MCF 10A (cell line): Measurements from ENCODE around the gene PITRM1. TPM values are rescaled to one million over a fixed set of nuclear protein-coding genes. Genes with fewer than 3 reads are reported as not detected.

Experiments used
- BruUV-seq: library from RNA; stranded (reverse); fragments of 400-500 nt; replicated peaks from 2 replicates; lab custom pipeline; 2021; lab: Mats Ljungman, UMichigan
- CTCF ChIA-PET: fragments of 300-600 bp; sonication (Branson Sonifier 250); formaldehyde crosslinking; extraction: SDS; loops from one replicate; lab custom pipeline; 2021; ENCODE audit warnings: antibody characterized with exemption, inconsistent platforms; lab: Yijun Ruan, JAX
- POLR2A ChIA-PET: fragments of 300-600, 350-650 bp; sonication (Branson Sonifier 250); formaldehyde crosslinking; extraction: SDS; loops from one replicate; lab custom pipeline; 2020; ENCODE audit warnings: antibody characterized with exemption, inconsistent platforms; lab: Yijun Ruan, JAX
- DNase-seq: peaks from one replicate; pipeline ENCODE4 v3.0.0-alpha.2; 2018; ENCODE audit not compliant: unreplicated experiment
- H3K27ac Mint-ChIP-seq: one replicate; pipeline ENCODE4 v1.8.0; 2022; ENCODE audit warnings: mild to moderate bottlenecking, low read depth, mixed read lengths; ENCODE audit not compliant: unreplicated experiment
- H3K27me3 Mint-ChIP-seq: one replicate; pipeline ENCODE4 v1.8.0; 2022; ENCODE audit warnings: mixed read lengths; ENCODE audit not compliant: insufficient read depth, unreplicated experiment
- H3K36me3 Mint-ChIP-seq: one replicate; pipeline ENCODE4 v1.8.0; 2022; ENCODE audit warnings: mild to moderate bottlenecking, moderate library complexity, mixed read lengths; ENCODE audit not compliant: insufficient read depth, unreplicated experiment
- H3K4me1 Mint-ChIP-seq: one replicate; pipeline ENCODE4 v1.8.0; 2022; ENCODE audit warnings: mixed read lengths; ENCODE audit not compliant: insufficient read depth, unreplicated experiment
- H3K4me3 Mint-ChIP-seq: one replicate; pipeline ENCODE4 v1.8.0; 2022; ENCODE audit warnings: mild to moderate bottlenecking, moderate library complexity, mixed read lengths; ENCODE audit not compliant: unreplicated experiment
- H3K9me3 Mint-ChIP-seq: one replicate; pipeline ENCODE4 v1.8.0; 2022; ENCODE audit warnings: mixed read lengths; ENCODE audit not compliant: unreplicated experiment
- CTCF ChIP-seq: fragments of 200-600 bp; IDR thresholded peaks from one replicate; pipeline ENCODE4 v1.8.0; 2022; ENCODE audit warnings: antibody characterized with exemption, mild to moderate bottlenecking; ENCODE audit not compliant: unreplicated experiment
- intact Hi-C: fragments of 100-400 bp; cut with micrococcal nuclease; formaldehyde crosslinking; loops from 2 replicates; pipeline ENCODE4 v1.14.1; 2022
- total RNA-seq: library from RNA; stranded (reverse); gene quantifications from 2 replicates; pipeline ENCODE4 v1.2.3, GENCODE V29; 2022

The PITRM1 gene
- total RNA-seq, 1 experiment from 2014 or later, result 132 TPM

GRCh38 chr10:3146289-3146688, 26.3 kb downstream of the PITRM1 start:
- intact Hi-C loops, result no loop called here
- POLR2A ChIA-PET, result interaction anchor here (1.0 to 1.4 kb wide), 2 partner anchors 9 to 19 kb away, joined by 3 to 4 read pairs; no protein-coding TSS in a partner anchor
- no peak overlapping the region for H3K27ac Mint-ChIP-seq
- DNase-seq, result no peak
- no peak overlapping the region for H3K4me3 Mint-ChIP-seq
- TF ChIP-seq CTCF, result no peak
- no TSS peak for BruUV-seq
- peaks cover 94% of the 10 kb centered on the region for H3K36me3 Mint-ChIP-seq
- no peaks in the 10 kb centered on the region for H3K9me3 Mint-ChIP-seq
- no peaks in the 10 kb centered on the region for H3K27me3 Mint-ChIP-seq
- CTCF ChIA-PET, result no interaction called here
- H3K4me1 Mint-ChIP-seq, result no peaks in the 10 kb centered on the region

- no TSS peak for BruUV-seq
- no peaks in the 10 kb centered on the region for H3K4me1 Mint-ChIP-seq
- no peaks in the 10 kb centered on the region for H3K27me3 Mint-ChIP-seq
- no peak for TF ChIP-seq CTCF
- intact Hi-C loops, result no loop called here
- peaks cover 96% of the 10 kb centered on the region for H3K36me3 Mint-ChIP-seq
- H3K27ac Mint-ChIP-seq, result no peak overlapping the region
- DNase-seq, result no peak
- POLR2A ChIA-PET, result interaction anchor here (1.0 kb wide), 1 partner anchor 10 kb away, joined by 3 read pairs; no protein-coding TSS in a partner anchor
- no peak overlapping the region for H3K4me3 Mint-ChIP-seq
- CTCF ChIA-PET, result no interaction called here
- no peaks in the 10 kb centered on the region for H3K9me3 Mint-ChIP-seq
Measured at GRCh38 chr10:3145366-3145765, 27.2 kb downstream of the PITRM1 start.

DNA sequence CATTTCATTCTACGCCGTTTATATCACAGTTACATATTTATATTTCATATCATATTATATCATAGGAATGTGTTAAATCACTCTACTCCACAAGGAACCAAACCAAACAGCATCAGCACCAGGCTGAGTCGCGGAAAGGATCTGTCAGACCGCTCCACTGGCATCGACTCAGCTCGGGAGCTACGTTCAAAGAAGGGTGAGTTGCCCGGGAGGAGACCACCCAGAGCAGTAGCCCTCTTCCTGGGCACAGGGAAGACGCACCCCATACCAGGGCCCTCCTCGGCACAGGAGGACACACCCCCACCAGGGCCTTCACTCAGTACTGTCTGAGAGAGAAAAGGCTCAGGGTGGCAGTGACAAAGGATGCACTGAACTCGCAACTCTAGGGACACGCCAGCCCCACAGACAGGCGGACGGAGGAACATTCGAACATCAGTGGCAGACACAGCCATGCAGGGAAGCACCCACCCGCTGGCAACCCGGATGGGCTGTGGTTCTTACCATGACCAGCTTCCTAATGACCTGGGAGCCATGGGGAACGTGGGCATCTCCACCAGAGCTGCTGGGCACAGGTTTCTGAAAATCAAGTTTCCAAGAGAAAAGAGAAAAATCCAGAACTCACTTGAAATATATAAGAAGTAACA, 28.7 kb downstream of the PITRM1 start:
- BruUV-seq, result no TSS peak
- ChIA-PET POLR2A (interaction anchor here (0.8 to 1.2 kb wide), 2 partner anchors 9 to 13 kb away, joined by 3 read pairs; no protein-coding TSS in a partner anchor), CTCF (no interaction called here)
- Mint-ChIP-seq H3K4me1 (no peaks in the 10 kb centered on the region), H3K9me3 (no peaks in the 10 kb centered on the region), H3K4me3 (no peak overlapping the region), H3K36me3 (peaks cover 96% of the 10 kb centered on the region), H3K27ac (no peak overlapping the region), H3K27me3 (no peaks in the 10 kb centered on the region)
- DNase-seq, result no peak
- TF ChIP-seq CTCF, result no peak
- intact Hi-C loops, result no loop called here

- H3K27me3 Mint-ChIP-seq, result no peaks in the 10 kb centered on the region
- H3K27ac Mint-ChIP-seq, result peak overlapping the region; percentile 27
- no TSS peak for BruUV-seq
- no peaks in the 10 kb centered on the region for H3K9me3 Mint-ChIP-seq
- H3K4me3 Mint-ChIP-seq, result no peak overlapping the region
- peaks cover 96% of the 10 kb centered on the region for H3K36me3 Mint-ChIP-seq
- CTCF ChIA-PET, result no interaction called here
- POLR2A ChIA-PET, result interaction anchor here (1.2 kb wide), 1 partner anchor 14 kb away, joined by 3 read pairs; no protein-coding TSS in a partner anchor
- intact Hi-C loops, result no loop called here
- H3K4me1 Mint-ChIP-seq, result no peaks in the 10 kb centered on the region
- no peak for TF ChIP-seq CTCF
- DNase-seq, result no peak
Measured at GRCh38 chr10:3143366-3143765, 29.2 kb downstream of the PITRM1 start.
